ENCODE results near the gene PICK1.

DNA sequence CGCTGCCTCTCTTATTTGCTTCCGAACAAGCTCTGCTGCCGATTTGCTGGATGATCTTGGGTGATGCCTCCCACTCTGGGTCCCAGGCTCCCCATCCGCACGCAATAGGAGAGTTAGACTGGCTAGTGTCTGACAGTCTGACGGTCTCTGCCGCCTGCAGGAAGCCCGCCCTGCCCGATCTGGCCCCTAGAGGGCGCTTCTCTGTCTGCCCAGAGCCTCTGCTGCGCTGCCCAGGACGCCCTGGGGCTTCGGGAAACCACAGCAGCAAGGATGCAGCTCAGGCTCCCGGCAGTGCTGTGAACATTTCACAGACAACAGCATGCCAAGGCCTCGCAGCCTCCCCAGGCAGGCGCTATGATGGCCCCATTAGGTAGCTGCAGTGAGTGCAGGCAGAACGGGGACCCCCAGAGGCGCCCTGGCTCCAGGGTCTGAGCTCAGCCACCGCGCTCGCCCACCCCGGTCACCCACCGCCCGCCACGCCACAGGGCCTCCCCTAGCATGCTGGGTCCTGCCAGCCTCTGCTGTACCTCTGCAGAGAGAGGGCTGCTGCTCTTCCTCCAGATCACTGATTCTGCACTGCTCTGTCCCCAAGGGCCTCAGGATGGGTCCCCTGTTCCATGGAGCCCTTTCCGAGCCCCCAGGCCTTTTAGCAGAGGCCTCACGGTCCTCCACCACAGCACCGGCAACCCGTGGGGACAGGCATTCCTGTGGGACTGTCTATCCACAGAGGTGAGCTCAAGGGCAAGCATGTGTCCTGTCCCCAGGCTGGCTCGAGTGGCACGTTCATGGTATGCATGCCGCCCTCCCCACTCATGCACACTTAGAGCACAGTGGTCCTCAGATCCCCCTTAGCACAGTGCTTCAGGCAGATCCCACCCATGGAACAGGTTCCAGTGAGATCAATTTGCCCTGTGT lies 57.5 kb downstream of the PICK1 start:
- TF ChIP-seq EP300 (IDR thresholded peaks at IDR 0.05; ENCODE audit: borderline replicate concordance): no peak
- TF ChIP-seq, protein P1, sequence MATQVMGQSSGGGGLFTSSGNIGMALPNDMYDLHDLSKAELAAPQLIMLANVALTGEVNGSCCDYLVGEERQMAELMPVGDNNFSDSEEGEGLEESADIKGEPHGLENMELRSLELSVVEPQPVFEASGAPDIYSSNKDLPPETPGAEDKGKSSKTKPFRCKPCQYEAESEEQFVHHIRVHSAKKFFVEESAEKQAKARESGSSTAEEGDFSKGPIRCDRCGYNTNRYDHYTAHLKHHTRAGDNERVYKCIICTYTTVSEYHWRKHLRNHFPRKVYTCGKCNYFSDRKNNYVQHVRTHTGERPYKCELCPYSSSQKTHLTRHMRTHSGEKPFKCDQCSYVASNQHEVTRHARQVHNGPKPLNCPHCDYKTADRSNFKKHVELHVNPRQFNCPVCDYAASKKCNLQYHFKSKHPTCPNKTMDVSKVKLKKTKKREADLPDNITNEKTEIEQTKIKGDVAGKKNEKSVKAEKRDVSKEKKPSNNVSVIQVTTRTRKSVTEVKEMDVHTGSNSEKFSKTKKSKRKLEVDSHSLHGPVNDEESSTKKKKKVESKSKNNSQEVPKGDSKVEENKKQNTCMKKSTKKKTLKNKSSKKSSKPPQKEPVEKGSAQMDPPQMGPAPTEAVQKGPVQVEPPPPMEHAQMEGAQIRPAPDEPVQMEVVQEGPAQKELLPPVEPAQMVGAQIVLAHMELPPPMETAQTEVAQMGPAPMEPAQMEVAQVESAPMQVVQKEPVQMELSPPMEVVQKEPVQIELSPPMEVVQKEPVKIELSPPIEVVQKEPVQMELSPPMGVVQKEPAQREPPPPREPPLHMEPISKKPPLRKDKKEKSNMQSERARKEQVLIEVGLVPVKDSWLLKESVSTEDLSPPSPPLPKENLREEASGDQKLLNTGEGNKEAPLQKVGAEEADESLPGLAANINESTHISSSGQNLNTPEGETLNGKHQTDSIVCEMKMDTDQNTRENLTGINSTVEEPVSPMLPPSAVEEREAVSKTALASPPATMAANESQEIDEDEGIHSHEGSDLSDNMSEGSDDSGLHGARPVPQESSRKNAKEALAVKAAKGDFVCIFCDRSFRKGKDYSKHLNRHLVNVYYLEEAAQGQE (IDR thresholded peaks at IDR 0.05; ENCODE audit: low read depth): no peak
- no peak for TF ChIP-seq CEBPB (IDR thresholded peaks at IDR 0.05)
